Activated CD8-positive, alpha-beta memory T cell treated with anti-CD3 and anti-CD28 coated beads for 48 hours (primary cell): ENCODE results near the gene SCYGR7.
"Not testable (repeated sequence)": the region's sequence is repeated elsewhere in the genome, so short reads cannot be mapped to it uniquely, and the experiment has no call there.

Source experiments
- DNase-seq, 3 experiments: peaks; one replicate each; pipeline ENCODE4 v3.0.0-alpha.2; 2020; ENCODE audit warnings: low read depth in 2 of 3, low spot score in 2 of 3

SCYGR7 gene

GRCh38 chr2:227756261-227756660, 28.1 kb downstream of the SCYGR7 start:
- not testable (repeated sequence) for DNase-seq

- no peak for DNase-seq
These were observed 31.4 kb downstream of the SCYGR7 start for GRCh38 chr2:227759411-227760118.

GRCh38 chr2:227761740-227762476, 33.8 kb downstream of the SCYGR7 start:
- DNase-seq, result no peak

GRCh38 chr2:227765788-227766372, 37.7 kb downstream of the SCYGR7 start:
- DNase-seq, result no peak

- DNase-seq, result peak; percentile 19 to 27 (median 22)
These were observed 38.3 kb downstream of the SCYGR7 start for GRCh38 chr2:227766373-227766883.

- no peak for DNase-seq
These were observed 39.7 kb downstream of the SCYGR7 start for GRCh38 chr2:227767830-227768229.

- DNase-seq, result no peak
These were observed 44.1 kb downstream of the SCYGR7 start for GRCh38 chr2:227772197-227772661.

- no peak for DNase-seq
These were observed 44.8 kb downstream of the SCYGR7 start for GRCh38 chr2:227772932-227773331.

GRCh38 chr2:227774011-227774624, 46.0 kb downstream of the SCYGR7 start:
- DNase-seq, result no peak

GRCh38 chr2:227774895-227775842, 47.0 kb downstream of the SCYGR7 start:
- no peak for DNase-seq
